LoVo (cell line): ENCODE measurements around the gene FCF1.

ENCODE experiments used
- DNase-seq: peaks from one replicate; pipeline ENCODE4 v3.0.0-alpha.2; 2016; ENCODE audit warnings: low spot score

FCF1 gene, protein sequence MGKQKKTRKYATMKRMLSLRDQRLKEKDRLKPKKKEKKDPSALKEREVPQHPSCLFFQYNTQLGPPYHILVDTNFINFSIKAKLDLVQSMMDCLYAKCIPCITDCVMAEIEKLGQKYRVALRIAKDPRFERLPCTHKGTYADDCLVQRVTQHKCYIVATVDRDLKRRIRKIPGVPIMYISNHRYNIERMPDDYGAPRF

DNA sequence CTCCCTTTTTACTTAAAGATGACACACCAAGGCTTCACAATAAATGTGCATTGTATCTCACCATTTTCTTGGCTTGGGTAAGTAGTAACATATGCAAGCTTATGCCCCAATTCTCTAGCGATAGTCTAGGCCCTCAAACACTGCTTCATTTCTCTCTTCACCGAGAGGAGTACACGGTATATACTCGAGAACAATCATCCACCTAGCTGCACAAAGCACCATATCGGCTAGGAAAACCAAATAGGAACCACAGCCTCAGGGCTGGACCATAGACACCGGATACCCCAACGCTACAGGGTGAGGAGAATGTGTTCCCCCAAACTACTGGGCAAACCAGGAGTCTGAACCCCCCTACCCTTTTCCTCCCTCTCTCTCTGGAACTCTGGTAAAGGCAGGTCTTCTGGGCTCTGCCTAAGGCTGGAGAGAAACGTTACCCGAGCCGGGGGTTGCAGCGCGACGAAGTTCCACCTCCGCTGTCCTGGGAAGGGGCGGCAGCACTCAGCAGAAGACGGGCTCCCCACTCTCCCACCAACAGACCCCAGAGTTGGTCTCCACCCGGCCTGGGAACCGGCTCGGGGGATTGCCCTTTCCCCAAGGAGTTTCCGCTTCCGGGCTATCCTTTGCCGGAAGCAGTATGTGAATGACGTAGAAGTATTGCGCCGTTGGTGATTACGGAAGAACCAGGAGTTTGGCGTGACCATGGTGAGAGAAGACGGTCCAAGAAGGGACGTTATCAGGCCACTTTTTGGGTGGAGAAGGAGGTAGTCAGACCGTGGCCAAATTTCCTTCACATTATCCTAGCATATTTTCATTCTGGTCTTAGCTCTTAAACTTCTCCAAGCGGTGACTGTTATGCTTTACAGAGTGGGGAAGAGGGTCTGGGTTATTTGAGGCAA lies at the start of gene FCF1, which contains the start of gene AREL1:
Gene FCF1 (plus strand): TSS at position 646 of the 896 bp plus-strand sequence. CDS start 54 bp downstream, at position 700.
Gene AREL1 (minus strand): TSS at position 582 of the 896 bp plus-strand sequence. CDS start 27,465 bp downstream, outside the sequence.
- peak; percentile 88 for DNase-seq

GRCh38 chr14:74663884-74664283 lies 49.1 kb upstream of the FCF1 start:
- DNase-seq = no peak

- no peak for DNase-seq
These were observed 48.2 kb upstream of the FCF1 start for GRCh38 chr14:74664717-74665116.

DNA sequence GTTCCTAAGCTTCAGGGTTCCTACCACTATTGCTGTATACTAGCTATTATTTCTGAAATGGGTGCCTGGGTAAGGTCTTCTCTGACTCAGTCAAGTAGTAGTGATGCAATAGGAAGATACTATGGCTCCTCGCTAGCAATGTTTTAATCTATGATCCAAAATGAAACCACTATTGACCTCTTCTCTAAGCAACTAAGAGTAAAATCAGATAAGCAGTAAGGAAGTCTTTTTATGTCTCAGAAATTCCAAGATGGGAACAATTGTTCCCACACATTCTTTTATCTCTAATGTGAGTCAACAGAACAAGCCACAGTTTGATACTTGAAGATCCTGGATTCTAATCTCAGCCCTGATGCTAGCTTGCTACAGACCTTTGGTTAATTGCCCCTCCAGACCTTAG lies 45.2 kb upstream of the FCF1 start:
- DNase-seq = no peak

- DNase-seq = no peak
These were observed 43.7 kb upstream of the FCF1 start for GRCh38 chr14:74669256-74669655.

- no peak for DNase-seq
These were observed 43.1 kb upstream of the FCF1 start for GRCh38 chr14:74669846-74670245.

- no peak for DNase-seq
These were observed 42.1 kb upstream of the FCF1 start for GRCh38 chr14:74670726-74671411.

DNA sequence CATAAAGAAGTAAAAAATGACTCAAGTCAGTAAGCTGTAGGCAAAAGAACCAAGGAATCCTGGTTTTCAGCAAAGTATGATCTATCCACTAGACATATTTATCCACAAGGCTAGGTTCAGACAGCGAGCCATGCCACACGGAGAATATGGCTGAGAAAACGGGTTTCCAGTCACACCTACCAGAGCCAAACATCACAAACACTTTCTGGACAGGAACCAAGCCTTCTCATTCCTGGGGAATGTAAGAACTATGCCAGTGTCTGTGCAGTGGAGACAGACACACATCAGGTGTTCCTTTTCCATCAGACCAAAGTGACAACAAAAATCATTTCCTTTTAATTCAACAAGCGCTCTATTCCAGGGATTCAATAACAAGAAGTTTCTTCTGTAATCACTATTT lies 41.2 kb upstream of the FCF1 start:
- no peak for DNase-seq

DNA sequence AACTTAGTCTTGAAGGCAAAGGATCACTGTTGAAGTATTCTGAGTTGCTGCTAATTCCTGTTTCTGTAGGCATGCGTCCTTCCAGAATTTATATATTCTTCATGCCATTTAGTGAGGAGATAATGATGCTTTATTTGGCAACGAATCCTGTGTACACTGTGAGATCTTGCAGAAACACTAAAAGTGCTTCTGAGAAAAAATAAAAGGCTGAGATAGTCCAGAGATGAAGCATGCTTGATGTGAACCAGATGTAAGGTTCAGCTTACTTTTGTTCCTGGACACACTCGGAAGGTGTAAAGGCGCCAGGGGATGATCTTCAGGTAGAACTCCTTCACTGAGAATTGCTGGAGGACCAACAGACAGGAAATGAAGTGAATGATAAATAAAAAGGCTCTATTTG lies 39.2 kb upstream of the FCF1 start:
- DNase-seq = no peak

DNA sequence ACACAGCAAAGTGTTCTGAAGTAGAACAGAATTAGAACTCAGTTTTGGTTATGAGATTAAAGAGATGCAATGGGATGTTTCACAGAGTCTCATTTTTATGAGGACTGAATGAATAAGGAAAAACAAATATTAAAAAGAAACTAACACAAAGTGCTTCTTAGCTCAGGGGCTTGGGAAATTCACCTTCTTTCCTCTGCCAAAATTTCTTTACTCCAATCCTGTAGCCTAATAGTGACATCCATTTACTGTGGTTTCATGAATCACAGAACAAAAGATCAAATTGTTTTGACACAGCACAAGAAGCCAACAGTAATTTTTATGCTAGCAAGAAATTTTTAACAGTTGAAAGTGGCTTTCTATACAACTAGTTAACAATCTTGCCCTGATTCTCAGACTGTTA lies 37.7 kb upstream of the FCF1 start:
- DNase-seq = no peak

DNA sequence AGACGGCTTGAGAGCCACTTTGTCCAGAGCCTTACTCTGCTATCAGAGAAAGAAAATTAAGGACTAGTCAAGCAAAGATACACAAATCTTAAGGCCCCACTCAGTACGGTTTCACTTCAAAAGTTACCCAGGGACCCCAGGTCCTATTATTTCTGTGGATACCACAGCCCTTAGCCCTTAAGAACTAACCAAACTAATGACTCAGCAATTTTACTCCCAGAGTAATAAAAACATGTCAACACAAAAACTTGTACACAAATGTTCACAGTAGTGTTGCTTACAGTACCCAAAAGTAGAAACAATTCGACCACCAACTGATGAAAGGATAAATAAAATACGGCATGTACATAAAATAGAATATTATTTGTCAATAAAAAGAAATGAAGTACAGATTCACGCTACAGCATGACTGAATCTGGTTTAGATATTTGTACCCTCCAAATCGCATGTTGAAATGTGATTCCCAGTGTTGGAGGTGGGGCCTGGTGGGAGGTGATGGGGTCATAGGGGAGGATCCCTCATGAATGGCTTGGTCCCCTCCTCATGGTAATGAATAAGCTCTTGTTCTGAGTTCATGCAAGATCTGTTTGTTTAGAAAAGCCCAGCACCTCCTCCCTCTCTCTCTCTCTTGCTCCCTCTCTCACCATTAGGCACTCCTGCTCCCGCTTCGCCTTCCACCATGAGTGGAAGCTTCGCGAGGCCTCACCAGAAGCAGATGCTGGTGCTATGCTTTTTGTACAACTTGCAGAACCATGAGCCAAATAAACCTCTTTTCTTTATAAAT lies 30.6 kb upstream of the FCF1 start:
- no peak for DNase-seq

DNA sequence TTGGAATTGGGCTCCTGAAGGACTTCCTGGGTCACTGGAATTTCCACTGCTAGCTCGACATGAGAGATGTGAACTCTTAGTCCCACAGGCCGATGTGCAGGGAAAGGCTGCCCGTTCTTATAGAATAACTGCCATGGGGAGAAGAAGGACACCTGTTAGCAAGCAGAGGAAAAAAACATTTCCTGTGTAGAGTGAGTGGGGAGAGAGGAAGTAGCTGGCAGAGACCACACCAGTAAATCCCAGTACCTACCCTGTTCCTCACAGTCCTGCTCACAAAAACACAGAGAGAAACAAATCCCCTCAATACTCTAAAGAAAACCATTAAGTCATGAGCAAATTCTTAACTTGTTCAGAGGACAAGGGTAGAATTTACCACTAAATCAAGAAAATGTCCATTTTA lies 29.5 kb upstream of the FCF1 start:
- no peak for DNase-seq

DNA sequence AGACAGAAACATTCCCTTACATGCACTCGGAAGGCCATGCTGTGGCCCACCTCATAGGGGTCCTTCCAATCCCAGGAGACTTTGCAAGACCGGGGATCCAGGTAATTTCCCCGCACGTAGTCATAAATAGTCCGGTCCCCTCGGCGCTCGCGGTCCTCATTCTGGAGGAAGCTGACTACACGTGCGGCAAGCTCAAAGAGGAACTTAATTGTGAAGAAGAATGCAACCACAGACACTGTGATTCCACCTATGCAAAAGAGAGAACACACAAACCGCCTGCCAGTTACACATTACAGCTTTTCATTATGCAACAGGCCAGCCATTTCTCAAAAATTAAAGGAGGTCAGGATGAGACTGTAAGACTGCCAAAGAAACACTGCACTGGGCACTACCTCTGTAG lies 28.5 kb upstream of the FCF1 start:
- no peak for DNase-seq

DNA sequence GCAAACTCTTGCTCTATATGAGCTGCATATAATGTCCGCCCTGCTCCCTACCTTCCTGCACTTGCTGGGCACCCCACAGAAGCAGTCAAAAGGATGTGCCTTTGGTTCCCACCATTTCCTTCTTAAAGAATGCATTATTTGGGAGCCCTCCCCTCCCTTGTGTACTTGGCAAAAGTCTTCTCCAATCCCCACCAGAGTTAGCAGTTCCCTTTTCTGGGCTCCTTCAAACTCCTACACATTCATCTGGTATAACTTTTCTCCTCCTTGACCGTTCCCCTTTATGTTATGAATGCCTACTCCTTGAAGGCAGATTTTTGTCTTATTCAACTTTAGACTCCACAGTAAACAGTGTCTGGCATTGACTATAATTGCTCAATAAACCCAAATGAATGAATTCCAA lies 27.9 kb upstream of the FCF1 start:
- DNase-seq = no peak

- no peak for DNase-seq
These were observed 26.8 kb upstream of the FCF1 start for GRCh38 chr14:74685921-74686678.

DNA sequence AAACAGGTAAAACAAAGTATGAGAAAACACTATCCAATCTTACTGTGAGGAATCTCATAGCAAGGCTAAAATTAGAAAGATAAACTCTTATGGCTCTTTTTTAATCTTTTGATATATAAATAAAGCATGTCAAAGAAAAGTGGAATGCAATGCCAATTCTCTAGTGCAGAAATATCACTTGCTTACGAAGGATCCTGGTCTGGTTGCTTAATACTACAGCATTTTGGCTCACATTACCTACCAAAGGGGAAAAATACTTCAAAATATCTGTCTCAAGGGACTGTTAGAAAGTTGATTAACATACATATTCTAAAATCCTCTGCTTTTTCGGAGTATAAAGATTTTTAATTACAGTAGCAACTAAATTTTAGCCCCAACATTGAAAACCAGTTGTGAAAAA lies 21.5 kb upstream of the FCF1 start:
- no peak for DNase-seq

DNA sequence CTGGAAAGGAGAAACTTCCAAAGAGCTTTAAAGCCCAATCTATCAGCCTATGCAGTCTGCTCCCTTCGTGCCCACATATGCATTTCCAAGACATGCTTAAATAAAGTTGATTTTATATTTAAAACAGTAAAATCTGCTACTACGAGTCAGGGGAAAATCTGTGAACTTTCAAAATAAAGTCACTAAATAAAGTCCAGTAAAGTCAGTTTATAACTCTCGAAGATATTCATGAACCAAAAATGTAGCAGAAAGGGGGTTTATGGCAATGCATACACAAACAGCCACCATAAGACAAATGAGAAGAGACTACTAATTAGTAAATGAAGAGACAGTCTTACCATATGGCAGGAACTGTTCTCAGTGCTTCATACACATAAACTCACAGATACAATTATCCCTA lies 19.8 kb upstream of the FCF1 start:
- DNase-seq = no peak

- DNase-seq = no peak
These were observed 17.5 kb upstream of the FCF1 start for GRCh38 chr14:74695406-74695805.

DNA sequence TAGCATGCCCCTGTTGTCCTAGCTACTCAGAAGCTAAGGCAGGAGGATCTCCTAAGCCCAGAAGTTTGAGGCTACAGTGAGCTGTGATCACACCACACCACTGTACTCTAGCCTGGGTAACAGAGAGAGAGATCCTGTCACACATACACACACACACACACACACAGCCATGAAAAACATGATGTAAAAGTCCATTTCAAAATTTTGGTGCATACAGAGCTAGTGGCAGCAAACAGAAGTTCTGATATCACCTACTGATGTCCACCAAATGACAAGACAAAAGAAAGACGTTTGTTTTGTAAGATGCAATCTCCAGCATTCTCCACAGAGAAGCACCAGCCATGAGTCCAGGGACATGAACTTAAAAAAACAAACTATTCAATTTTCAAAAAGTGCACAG lies 15.9 kb upstream of the FCF1 start:
- DNase-seq = no peak

DNA sequence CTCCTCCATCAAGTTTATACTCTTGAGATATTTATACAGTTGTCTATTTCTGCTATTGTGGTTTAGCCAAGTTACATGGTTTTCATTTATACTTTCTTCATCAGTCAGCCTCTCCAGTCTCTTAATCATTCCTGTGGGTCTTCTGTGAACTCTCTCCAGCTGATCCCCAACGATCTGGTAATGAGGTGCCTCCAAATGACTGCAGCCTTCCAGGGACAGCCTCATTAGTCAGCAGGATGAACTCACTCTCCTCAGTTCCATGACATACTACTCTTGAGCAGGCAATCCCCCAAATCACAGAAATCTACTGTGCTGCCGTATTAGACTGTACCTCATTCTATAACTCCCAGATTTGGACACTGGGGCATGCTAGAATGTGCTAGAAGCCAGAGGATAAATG lies 15.4 kb upstream of the FCF1 start:
- DNase-seq = no peak

DNA sequence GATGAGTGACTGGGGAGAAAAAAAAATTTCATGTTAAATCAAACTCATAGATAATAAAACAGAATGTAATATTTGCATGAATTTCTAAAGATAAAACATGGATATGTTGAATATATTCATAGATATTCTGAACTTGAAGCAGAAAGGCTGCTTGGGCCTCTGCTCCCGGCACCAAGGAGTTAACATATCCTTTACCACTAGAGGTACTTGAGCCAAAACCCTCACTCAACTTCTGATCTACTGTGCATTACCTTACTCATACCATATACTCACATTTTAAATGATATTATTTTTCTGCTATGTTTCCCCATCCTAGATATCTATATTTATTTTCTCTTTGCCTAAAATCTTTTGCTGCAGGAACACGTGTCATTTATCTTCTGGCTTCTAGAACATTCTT lies 15.0 kb upstream of the FCF1 start:
- DNase-seq = no peak
